ENCODE data around the gene ELOVL3. TPM values are rescaled to one million over a fixed set of nuclear protein-coding genes. Genes with fewer than 3 reads are reported as not detected.
A peak's percentile ranks its signal among the peaks of the same experiment; 100 is the strongest.

ELOVL3 gene
- total and polyA plus RNA-seq, 4 donors: not detected

DNA sequence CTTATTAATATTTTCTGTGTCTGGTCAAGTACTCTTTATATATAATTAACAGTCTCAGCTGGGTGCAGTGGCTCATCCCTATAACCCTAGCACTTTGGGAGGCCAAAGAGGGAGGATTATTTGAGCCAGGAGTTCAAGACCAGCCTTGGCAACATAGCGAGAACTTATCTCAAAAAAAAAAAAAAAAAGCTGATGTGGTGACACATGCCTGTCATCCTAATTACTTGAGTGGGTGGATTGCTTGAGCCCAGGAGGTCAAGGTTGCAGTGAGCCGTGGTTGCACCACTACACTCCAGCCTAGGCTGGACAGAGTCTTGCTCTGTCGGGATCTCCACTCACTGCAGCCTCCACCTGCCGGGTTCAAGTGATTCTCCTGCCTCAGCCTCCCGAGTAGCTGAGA, 6.7 kb upstream of the ELOVL3 start:
- no peak for DNase-seq
- Histone ChIP-seq H3K9me3 (ENCODE audit: control insufficient read depth, low read length) (no peaks in the 10 kb centered on the region), H3K4me3 (ENCODE audit: low read length in 2 of 2) (no peak overlapping the region), H3K36me3 (ENCODE audit: control insufficient read depth in 1 of 2, insufficient read depth in 2 of 2, low read length in 1 of 2) (no peaks in the 10 kb centered on the region), H3K27me3 (ENCODE audit: control insufficient read depth in 1 of 2, insufficient read depth in 2 of 2, low read length in 1 of 2) (no peaks in the 10 kb centered on the region), H3K27ac (ENCODE audit: low read depth in 1 of 2, low read length in 2 of 2) (no peak overlapping the region), H3K4me1 (ENCODE audit: control insufficient read depth in 1 of 2, insufficient read depth in 2 of 2, low read length in 2 of 2) (no peaks in the 10 kb centered on the region)
- intact Hi-C loops (cut with DNase I): no loop called here
- ATAC-seq (ENCODE audit: low FRiP score): no peak
- 75 to 77% methylated on average over 5 of the region's 5 CpGs for WGBS, 2 donors

DNA sequence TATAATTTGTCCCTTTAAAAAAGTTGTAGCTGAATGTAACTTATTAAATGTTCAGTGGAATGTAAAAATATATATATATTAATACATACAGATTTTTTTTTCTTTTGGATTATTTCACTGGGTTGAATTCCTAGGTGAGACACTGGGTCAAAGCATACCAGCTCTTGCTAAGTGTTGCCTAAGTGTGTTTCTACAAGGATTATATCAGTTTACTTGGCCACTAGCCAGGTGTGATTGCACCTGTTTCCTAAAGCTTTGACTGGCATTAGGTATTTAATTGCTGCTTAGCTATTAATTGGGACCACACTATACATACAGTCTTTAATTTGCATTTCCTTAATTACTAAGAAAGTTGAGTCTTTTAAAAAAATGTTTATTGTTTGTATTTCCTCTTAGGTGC, 5.5 kb upstream of the ELOVL3 start:
- Histone ChIP-seq H3K9me3 (ENCODE audit: control insufficient read depth, low read length) (no peaks in the 10 kb centered on the region), H3K4me1 (ENCODE audit: control insufficient read depth in 1 of 2, insufficient read depth in 2 of 2, low read length in 2 of 2) (no peaks in the 10 kb centered on the region), H3K4me3 (ENCODE audit: low read length in 2 of 2) (no peak overlapping the region), H3K27me3 (ENCODE audit: control insufficient read depth in 1 of 2, insufficient read depth in 2 of 2, low read length in 1 of 2) (no peaks in the 10 kb centered on the region), H3K36me3 (ENCODE audit: control insufficient read depth in 1 of 2, insufficient read depth in 2 of 2, low read length in 1 of 2) (no peaks in the 10 kb centered on the region), H3K27ac (ENCODE audit: low read depth in 1 of 2, low read length in 2 of 2) (no peak overlapping the region)
- intact Hi-C loops (cut with DNase I): no loop called here
- DNase-seq: no peak
- ATAC-seq (ENCODE audit: low FRiP score): no peak

DNA sequence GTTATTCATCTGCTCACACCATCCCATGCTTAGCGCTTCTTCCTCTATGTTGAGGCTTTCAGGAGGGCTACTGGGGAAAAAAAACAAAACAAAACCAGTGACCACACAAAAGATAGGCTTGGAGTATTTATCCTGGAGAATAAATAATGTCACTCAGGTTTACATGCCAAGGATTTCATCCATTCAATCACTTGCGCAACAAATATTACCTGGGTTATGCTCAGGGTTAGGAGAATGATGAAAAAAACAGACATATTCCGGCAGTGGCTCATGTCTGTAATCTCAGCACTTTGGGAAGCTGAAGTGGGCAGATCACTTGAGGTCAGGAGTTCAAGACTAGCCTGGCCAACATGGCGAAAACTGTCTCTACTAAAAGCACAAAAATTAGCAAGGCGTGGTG, 3.3 kb upstream of the ELOVL3 start:
- Histone ChIP-seq H3K36me3 (ENCODE audit: control insufficient read depth in 1 of 2, insufficient read depth in 2 of 2, low read length in 1 of 2) (no peaks in the 10 kb centered on the region), H3K4me3 (ENCODE audit: low read length in 2 of 2) (no peak overlapping the region), H3K4me1 (ENCODE audit: control insufficient read depth in 1 of 2, insufficient read depth in 2 of 2, low read length in 2 of 2) (no peaks in the 10 kb centered on the region), H3K27me3 (ENCODE audit: control insufficient read depth in 1 of 2, insufficient read depth in 2 of 2, low read length in 1 of 2) (no peaks in the 10 kb centered on the region), H3K27ac (ENCODE audit: low read depth in 1 of 2, low read length in 2 of 2) (no peak overlapping the region), H3K9me3 (ENCODE audit: control insufficient read depth, low read length) (no peaks in the 10 kb centered on the region)
- ATAC-seq (ENCODE audit: low FRiP score): no peak
- 84 to 88% methylated on average over 5 of the region's 5 CpGs for WGBS, 2 donors
- intact Hi-C loops (cut with DNase I): no loop called here
- no peak for DNase-seq

DNA sequence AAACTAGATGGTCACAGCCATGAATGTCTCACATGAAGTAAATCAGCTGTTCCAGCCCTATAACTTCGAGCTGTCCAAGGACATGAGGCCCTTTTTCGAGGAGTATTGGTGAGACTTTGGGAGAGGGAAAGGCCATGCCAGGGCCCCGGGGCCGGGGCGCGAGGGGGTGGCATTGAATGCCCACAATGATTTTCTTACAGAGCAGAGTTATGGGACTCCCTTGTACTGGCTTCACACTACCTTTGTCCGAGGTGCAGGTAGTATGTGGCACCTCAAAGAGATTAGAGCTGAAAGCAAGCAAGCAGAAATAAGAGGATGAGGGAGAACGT, 407 bp downstream of the ELOVL3 start:
- Histone ChIP-seq H3K27ac (ENCODE audit: low read depth in 1 of 2, low read length in 2 of 2) (no peak overlapping the region), H3K4me3 (ENCODE audit: low read length in 2 of 2) (no peak overlapping the region), H3K4me1 (ENCODE audit: control insufficient read depth in 1 of 2, insufficient read depth in 2 of 2, low read length in 2 of 2) (no peaks in the 10 kb centered on the region), H3K9me3 (ENCODE audit: control insufficient read depth, low read length) (no peaks in the 10 kb centered on the region), H3K27me3 (ENCODE audit: control insufficient read depth in 1 of 2, insufficient read depth in 2 of 2, low read length in 1 of 2) (no peaks in the 10 kb centered on the region), H3K36me3 (ENCODE audit: control insufficient read depth in 1 of 2, insufficient read depth in 2 of 2, low read length in 1 of 2) (no peaks in the 10 kb centered on the region)
- intact Hi-C loops (cut with DNase I): loop anchor here (5.0 kb wide), 2 partner anchors 59 to 171 kb away; partner anchors contain the start of gene NFKB2 (in 1 of the 2)
- DNase-seq: peak in 1 of 2 donors; percentile 36
- 65 to 66% methylated on average over 8 of the region's 8 CpGs for WGBS, 2 donors
- ATAC-seq (ENCODE audit: low FRiP score): no peak

DNA sequence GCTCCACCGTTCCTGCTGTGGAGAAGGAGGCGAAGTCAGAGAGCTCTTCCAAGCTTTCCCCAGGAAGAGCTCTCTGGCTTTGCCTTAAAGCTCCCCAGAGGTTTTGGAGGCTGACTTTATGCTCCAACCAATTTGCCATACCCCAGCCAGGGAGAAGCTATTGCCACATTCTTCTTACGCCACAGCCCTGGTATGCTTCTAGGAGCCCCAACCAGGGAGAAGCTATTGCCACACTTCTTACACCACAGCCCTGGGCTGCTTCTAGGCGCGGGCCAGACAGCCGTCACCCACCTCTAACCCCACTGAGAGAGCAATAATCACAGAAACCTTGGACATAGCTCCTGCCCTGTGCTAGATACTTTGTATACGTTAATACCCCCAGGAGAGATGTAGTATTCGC, 951 bp downstream of the ELOVL3 start:
- ATAC-seq (ENCODE audit: low FRiP score) (no peak), DNase-seq (no peak)
- Histone ChIP-seq H3K27me3 (ENCODE audit: control insufficient read depth in 1 of 2, insufficient read depth in 2 of 2, low read length in 1 of 2) (no peaks in the 10 kb centered on the region), H3K4me3 (ENCODE audit: low read length in 2 of 2) (no peak overlapping the region), H3K36me3 (ENCODE audit: control insufficient read depth in 1 of 2, insufficient read depth in 2 of 2, low read length in 1 of 2) (no peaks in the 10 kb centered on the region), H3K4me1 (ENCODE audit: control insufficient read depth in 1 of 2, insufficient read depth in 2 of 2, low read length in 2 of 2) (no peaks in the 10 kb centered on the region), H3K27ac (ENCODE audit: low read depth in 1 of 2, low read length in 2 of 2) (no peak overlapping the region), H3K9me3 (ENCODE audit: control insufficient read depth, low read length) (no peaks in the 10 kb centered on the region)
- intact Hi-C loops (cut with DNase I): loop anchor here (5.0 kb wide), 2 partner anchors 60 to 170 kb away; partner anchors contain the start of gene NFKB2 (in 1 of the 2)
- WGBS, 2 donors: 66 to 69% methylated on average over 8 of the region's 8 CpGs

DNA sequence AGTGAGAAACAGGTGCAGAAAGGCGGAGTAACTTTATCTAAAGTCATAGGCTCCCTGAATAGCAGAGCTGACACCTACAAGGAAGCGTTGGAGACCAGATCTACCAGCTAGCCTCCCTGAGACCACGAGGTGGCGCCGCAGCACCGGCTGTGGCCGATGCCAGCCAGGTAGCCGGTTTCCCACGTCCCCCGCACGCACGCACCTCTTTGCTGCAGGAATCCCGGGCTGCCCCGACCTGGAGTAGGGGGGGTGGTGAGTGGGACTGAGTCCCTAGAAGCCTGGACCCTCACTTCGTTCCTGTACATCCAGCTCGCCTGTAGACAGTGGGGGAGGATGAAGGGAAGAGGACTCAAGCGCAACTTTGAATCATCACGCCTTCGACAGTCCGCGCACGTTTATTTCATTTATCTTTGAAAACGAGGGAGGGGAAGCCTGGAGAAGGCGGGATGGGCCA, 3.7 kb downstream of the ELOVL3 start:
- no peak overlapping the region for H3K27ac ChIP-seq (ENCODE audit: low read depth in 1 of 2, low read length in 2 of 2)
- no peaks in the 10 kb centered on the region for H3K4me1 ChIP-seq (ENCODE audit: control insufficient read depth in 1 of 2, insufficient read depth in 2 of 2, low read length in 2 of 2)
- peak; percentile 86 to 95 for DNase-seq
- no peaks in the 10 kb centered on the region for H3K9me3 ChIP-seq (ENCODE audit: control insufficient read depth, low read length)
- H3K36me3 ChIP-seq (ENCODE audit: control insufficient read depth in 1 of 2, insufficient read depth in 2 of 2, low read length in 1 of 2): no peaks in the 10 kb centered on the region
- peak; percentile 85 for ATAC-seq (ENCODE audit: low FRiP score)
- H3K27me3 ChIP-seq (ENCODE audit: control insufficient read depth in 1 of 2, insufficient read depth in 2 of 2, low read length in 1 of 2): no peaks in the 10 kb centered on the region
- intact Hi-C loops (cut with DNase I): loop anchor here (1.0 to 5.0 kb wide), 6 partner anchors 63 to 171 kb away; partner anchors contain the start of gene NFKB2 (in 1 of the 2)
- WGBS, 2 donors: 0 to 1% methylated on average over 24 of the region's 24 CpGs
- H3K4me3 ChIP-seq (ENCODE audit: low read length in 2 of 2): peak overlapping the region in 1 of 2 donors; percentile 5

DNA sequence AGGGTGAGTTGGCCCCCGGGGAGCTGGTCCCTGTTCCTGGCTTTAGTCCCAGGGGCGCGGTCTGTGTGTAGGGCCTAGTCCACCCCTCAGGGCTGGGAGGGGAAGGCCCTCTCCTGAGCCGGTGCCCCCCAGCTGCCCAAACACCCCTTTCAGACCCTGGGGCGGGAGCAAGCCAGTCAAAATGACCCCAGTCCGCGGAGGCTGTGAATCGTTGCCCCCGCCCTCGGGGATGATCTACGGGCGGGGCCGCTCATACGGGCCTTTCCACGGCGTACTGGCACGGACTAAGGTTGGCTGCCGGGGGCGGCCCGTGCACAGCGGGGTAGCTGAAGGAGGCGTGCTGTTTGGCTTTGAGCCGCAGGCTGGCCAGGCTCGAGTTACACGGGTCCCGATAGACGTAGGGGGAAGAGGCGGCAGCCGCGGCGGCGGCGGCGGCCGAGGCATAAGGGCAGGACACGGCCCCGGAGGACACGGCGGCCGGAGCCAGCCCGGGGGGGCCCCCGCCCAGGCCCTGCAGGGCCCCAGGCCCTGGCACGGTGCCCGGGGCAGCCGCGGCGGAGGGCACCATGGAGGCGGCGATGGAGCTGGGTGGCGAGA, 4.3 kb downstream of the ELOVL3 start:
- intact Hi-C loops (cut with DNase I): no loop called here
- no peaks in the 10 kb centered on the region for H3K36me3 ChIP-seq (ENCODE audit: control insufficient read depth in 1 of 2, insufficient read depth in 2 of 2, low read length in 1 of 2)
- H3K27ac ChIP-seq (ENCODE audit: low read depth in 1 of 2, low read length in 2 of 2): no peak overlapping the region
- ATAC-seq (ENCODE audit: low FRiP score) (peak; percentile 45), DNase-seq (peak; percentile 68 to 87)
- H3K4me3 ChIP-seq (ENCODE audit: low read length in 2 of 2): peak overlapping the region; percentile 5 to 9
- H3K9me3 ChIP-seq (ENCODE audit: control insufficient read depth, low read length): no peaks in the 10 kb centered on the region
- H3K27me3 ChIP-seq (ENCODE audit: control insufficient read depth in 1 of 2, insufficient read depth in 2 of 2, low read length in 1 of 2): no peaks in the 10 kb centered on the region
- WGBS, 2 donors: 0 to 1% methylated on average over 34 to 50 of the region's 50 CpGs
- no peaks in the 10 kb centered on the region for H3K4me1 ChIP-seq (ENCODE audit: control insufficient read depth in 1 of 2, insufficient read depth in 2 of 2, low read length in 2 of 2)

DNA sequence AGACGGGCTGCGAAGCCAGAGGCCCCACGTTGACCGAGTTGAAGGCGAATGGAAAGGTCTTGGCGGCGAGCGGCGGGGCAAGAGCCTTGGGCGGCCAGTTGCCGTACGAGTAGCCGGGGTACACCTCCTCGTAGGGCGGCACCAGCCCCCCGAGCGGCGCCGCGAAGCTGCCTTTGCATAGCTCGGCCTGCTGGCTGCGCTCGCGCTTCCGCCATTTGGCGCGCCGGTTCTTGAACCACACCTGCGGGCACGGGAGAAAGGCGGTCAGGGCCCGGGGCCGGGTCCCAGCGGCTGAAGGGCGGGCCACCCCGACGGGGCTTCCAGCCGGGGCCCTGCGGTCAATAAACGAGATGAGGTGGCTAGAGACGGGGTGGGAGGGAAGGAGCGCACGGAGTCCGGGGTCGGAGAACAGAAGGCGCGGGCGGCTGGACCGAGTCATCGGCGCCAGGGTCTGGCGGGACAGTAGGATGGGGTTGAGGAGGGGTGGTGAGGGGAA, 4.8 kb downstream of the ELOVL3 start:
- H3K27ac ChIP-seq (ENCODE audit: low read depth in 1 of 2, low read length in 2 of 2): no peak overlapping the region
- H3K4me3 ChIP-seq (ENCODE audit: low read length in 2 of 2): peak overlapping the region; percentile 9 to 13
- H3K27me3 ChIP-seq (ENCODE audit: control insufficient read depth in 1 of 2, insufficient read depth in 2 of 2, low read length in 1 of 2): no peaks in the 10 kb centered on the region
- ATAC-seq (ENCODE audit: low FRiP score) (peak; percentile 3), DNase-seq (peak; percentile 50 to 84)
- intact Hi-C loops (cut with DNase I): no loop called here
- 1 to 2% methylated on average over 52 of the region's 52 CpGs for WGBS, 2 donors
- H3K36me3 ChIP-seq (ENCODE audit: control insufficient read depth in 1 of 2, insufficient read depth in 2 of 2, low read length in 1 of 2): no peaks in the 10 kb centered on the region
- H3K9me3 ChIP-seq (ENCODE audit: control insufficient read depth, low read length): no peaks in the 10 kb centered on the region
- no peaks in the 10 kb centered on the region for H3K4me1 ChIP-seq (ENCODE audit: control insufficient read depth in 1 of 2, insufficient read depth in 2 of 2, low read length in 2 of 2)
